ENCODE results near the gene LRP8. TPM values are rescaled to one million over a fixed set of nuclear protein-coding genes. Genes with fewer than 3 reads are reported as not detected.

LRP8 gene
- total and polyA plus RNA-seq, 9 of the 15 experiments (the other 6 are each of a cell fraction or from before 2014, with no cell fraction given) = 7.1 to 56.1 (median 31.3) TPM

- no TSS peak for BruUV-seq (replicated peaks)
- H3K79me2 ChIP-seq (ENCODE audit: control insufficient read depth, insufficient read depth, low read length) = no peaks in the 10 kb centered on the region
- H3K9ac ChIP-seq (ENCODE audit: insufficient read depth in 1 of 2, low read depth in 2 of 2, low read length in 2 of 2) = no peak overlapping the region
- no peak for ATAC-seq
- no peaks in the 10 kb centered on the region for H3K4me1 ChIP-seq (replicated peaks in 1 of 2; ENCODE audit: control insufficient read depth in 2 of 2, insufficient read depth in 2 of 2, low read length in 2 of 2)
- FAIRE-seq = no peak
- ChIA-PET POLR2A (interaction anchor here (0.6 kb wide), 2 partner anchors 82 to 175 kb away, joined by 3 read pairs; no protein-coding TSS in a partner anchor), CTCF (ENCODE audit: low intra/inter-chr PET ratio) (interaction anchor here (0.9 kb wide), 1 partner anchor 127 kb away, joined by 6 read pairs; no protein-coding TSS in a partner anchor)
- no peak overlapping the region for H3K4me2 ChIP-seq (ENCODE audit: insufficient read depth, low read length)
- no peaks in the 10 kb centered on the region; the same call in 1 of the 2 replicates for H4K20me1 ChIP-seq (replicated peaks; ENCODE audit: control insufficient read depth, insufficient read depth, low read length)
- H3K36me3 ChIP-seq (ENCODE audit: control insufficient read depth, insufficient read depth, low read length) = peaks cover 95% of the 10 kb centered on the region
- no peak for DNase-seq (ENCODE audit: extremely low read depth in 1 of 4, low spot score in 3 of 4)
- no peak overlapping the region for H3K27ac ChIP-seq (ENCODE audit: extremely low read depth, low read depth, low read length)
- 95% methylated on average over 4 of the region's 4 CpGs for WGBS (ENCODE audit: insufficient coverage, low coverage, missing lambda C conversion rate)
- in situ Hi-C loops (cut with MboI) (no loop called here), intact Hi-C loops (cut with micrococcal nuclease) (no loop called here)
- no peaks in the 10 kb centered on the region for H3K9me3 ChIP-seq (replicated peaks; ENCODE audit: control insufficient read depth, insufficient read depth, low read depth, low read length)
- H3K9me1 ChIP-seq (ENCODE audit: control insufficient read depth, insufficient read depth, low read length) = no peaks in the 10 kb centered on the region
- no peak overlapping the region for H3K4me3 ChIP-seq
- H2AFZ ChIP-seq (ENCODE audit: low read depth, low read length) = no peak overlapping the region
- no peaks in the 10 kb centered on the region for H3K27me3 ChIP-seq (ENCODE audit: control insufficient read depth in 2 of 2, insufficient read depth in 2 of 2, low read length in 2 of 2)
- TF ChIP-seq HMGXB4 (CRISPR knock-in tag; IDR thresholded peaks at IDR 0.05) = no peak
- no peak for TF ChIP-seq ZNF224 (CRISPR knock-in tag; IDR thresholded peaks at IDR 0.05)
- TF ChIP-seq HBP1 (CRISPR knock-in tag; IDR thresholded peaks at IDR 0.05) = no peak
- TF ChIP-seq ATF1 (CRISPR knock-in tag; IDR thresholded peaks at IDR 0.05) = no peak
- TF ChIP-seq ATF1 (tag; IDR thresholded peaks at IDR 0.05) = no peak
- no peak for TF ChIP-seq CCNT2 (IDR thresholded peaks at IDR 0.05; ENCODE audit: borderline replicate concordance, extremely low read depth, insufficient read length, low read depth, low read length)
- TF ChIP-seq PBX2 (CRISPR knock-in tag; IDR thresholded peaks at IDR 0.05; ENCODE audit: low read depth) = no peak
- no peak for TF ChIP-seq PBX2 (tag; conservative IDR thresholded peaks at IDR 0.05; ENCODE audit: low read depth)
- no peak for TF ChIP-seq NCOA2 (IDR thresholded peaks at IDR 0.05; ENCODE audit: partially characterized antibody in 2 of 2)
- TF ChIP-seq SREBF2 (CRISPR knock-in tag; IDR thresholded peaks at IDR 0.05) = no peak
- TF ChIP-seq SP1 (CRISPR knock-in tag; IDR thresholded peaks at IDR 0.05) = no peak
- no peak for TF ChIP-seq NFE2L1 (tag; IDR thresholded peaks at IDR 0.05; ENCODE audit: borderline replicate concordance, low read depth)
- no peak for TF ChIP-seq MYNN (IDR thresholded peaks at IDR 0.05)
- TF ChIP-seq MYNN (CRISPR knock-in tag; IDR thresholded peaks at IDR 0.05) = no peak
- no peak for TF ChIP-seq GABPB2 (CRISPR knock-in tag; conservative IDR thresholded peaks at IDR 0.05)
- TF ChIP-seq NR2F6 (CRISPR knock-in tag; IDR thresholded peaks at IDR 0.05) = no peak
- TF ChIP-seq RCOR1 (IDR thresholded peaks at IDR 0.05; ENCODE audit: borderline replicate concordance in 1 of 2, low read depth in 2 of 2, low read length in 2 of 2) = no peak
Measured at GRCh38 chr1:53265581-53265980, 62.3 kb downstream of the LRP8 start.

Data from K562 (cell line).